Ishikawa (cell line): ENCODE data around the gene PRKRIP1.

ENCODE experiments used
- CEBPB ChIP-seq: IDR thresholded peaks from 2 replicates; pipeline ENCODE4 v1.6.1; 2012
- CREB1 ChIP-seq: IDR thresholded peaks from 2 replicates; pipeline ENCODE4 v1.6.1; 2012; ENCODE audit warnings: low read depth
- EGR1 ChIP-seq: IDR thresholded peaks from 2 replicates; pipeline ENCODE4 v1.6.1; 2012
- EP300 ChIP-seq: IDR thresholded peaks from 2 replicates; pipeline ENCODE4 v1.6.1; 2012; ENCODE audit warnings: borderline replicate concordance
- FOXM1 ChIP-seq: IDR thresholded peaks from 2 replicates; pipeline ENCODE4 v1.6.1; 2012; ENCODE audit warnings: low read depth, borderline replicate concordance
- MAX ChIP-seq: IDR thresholded peaks from 2 replicates; pipeline ENCODE4 v1.6.1; 2012
- NFIC ChIP-seq: IDR thresholded peaks from 2 replicates; pipeline ENCODE4 v1.6.1; 2012
- RAD21 ChIP-seq: IDR thresholded peaks from 2 replicates; pipeline ENCODE4 v1.6.1; 2012; ENCODE audit warnings: low read depth
- REST ChIP-seq: IDR thresholded peaks from 2 replicates; pipeline ENCODE4 v1.6.1; 2012; ENCODE audit warnings: low read depth, mild to moderate bottlenecking
- TAF1 ChIP-seq: IDR thresholded peaks from 2 replicates; pipeline ENCODE4 v1.6.1; 2012; ENCODE audit warnings: low read depth, mild to moderate bottlenecking
- TCF12 ChIP-seq: IDR thresholded peaks from 2 replicates; pipeline ENCODE4 v1.6.1; 2012; ENCODE audit warnings: low read depth
- TEAD4 ChIP-seq: IDR thresholded peaks from 2 replicates; pipeline ENCODE4 v1.6.1; 2012
- USF1 ChIP-seq: IDR thresholded peaks from 2 replicates; pipeline ENCODE4 v1.6.1; 2012
- YY1 ChIP-seq: IDR thresholded peaks from 2 replicates; pipeline ENCODE4 v1.6.1; 2012; ENCODE audit warnings: low read depth
- ZBTB7A ChIP-seq: IDR thresholded peaks from 2 replicates; pipeline ENCODE4 v1.6.1; 2012; ENCODE audit warnings: low read depth

Gene PRKRIP1

GRCh38 chr7:102396710-102397019, 502 bp downstream of the PRKRIP1 start:
- TF ChIP-seq TCF12, result 0 out of 2 replicates have a peak, but pooled peaks have one; percentile 19
- TF ChIP-seq REST, result no peak

- TF ChIP-seq TEAD4 (no peak), YY1 (no peak), CEBPB (no peak), REST (no peak), MAX (no peak), EGR1 (no peak), RAD21 (no peak), EP300 (no peak), TCF12 (no peak), ZBTB7A (no peak), NFIC (no peak), FOXM1 (no peak), USF1 (no peak), CREB1 (no peak), TAF1 (no peak)
These were observed 2.4 kb downstream of the PRKRIP1 start for GRCh38 chr7:102398543-102398942.

GRCh38 chr7:102400360-102400759, 4.2 kb downstream of the PRKRIP1 start:
- no peak for TF ChIP-seq NFIC
- no peak for TF ChIP-seq CREB1
- TF ChIP-seq EP300, result no peak
- no peak for TF ChIP-seq RAD21
- no peak for TF ChIP-seq ZBTB7A

- no peak for TF ChIP-seq EGR1
- no peak for TF ChIP-seq TAF1
- TF ChIP-seq TEAD4, result no peak
- TF ChIP-seq RAD21, result no peak
- no peak for TF ChIP-seq ZBTB7A
- no peak for TF ChIP-seq USF1
- no peak for TF ChIP-seq MAX
- no peak for TF ChIP-seq YY1
- no peak for TF ChIP-seq TCF12
These were observed 7.4 kb downstream of the PRKRIP1 start for GRCh38 chr7:102403563-102403962.

GRCh38 chr7:102404005-102404861, 8.1 kb downstream of the PRKRIP1 start:
- TF ChIP-seq RAD21 (peak; percentile 57), TCF12 (no peak)

- TF ChIP-seq FOXM1 (no peak), REST (no peak), MAX (no peak), USF1 (no peak), CEBPB (no peak), TCF12 (no peak), TEAD4 (no peak), RAD21 (no peak)
These were observed 11.7 kb downstream of the PRKRIP1 start for GRCh38 chr7:102407910-102408309.
